Activated T-helper 1 cell treated with Interleukin-2 at 50 U/mL for 16 hours (primary cell): Measurements from ENCODE around the gene U2AF1L4.
A peak's percentile ranks its signal among the peaks of the same experiment; 100 is the strongest.
"Not testable (repeated sequence)": the region's sequence is repeated elsewhere in the genome, so short reads cannot be mapped to it uniquely, and the experiment has no call there.

ENCODE experiments used
- DNase-seq: peaks from one replicate; pipeline ENCODE4 v3.0.0-alpha.2; 2020; ENCODE audit warnings: low read depth

Gene U2AF1L4

DNA sequence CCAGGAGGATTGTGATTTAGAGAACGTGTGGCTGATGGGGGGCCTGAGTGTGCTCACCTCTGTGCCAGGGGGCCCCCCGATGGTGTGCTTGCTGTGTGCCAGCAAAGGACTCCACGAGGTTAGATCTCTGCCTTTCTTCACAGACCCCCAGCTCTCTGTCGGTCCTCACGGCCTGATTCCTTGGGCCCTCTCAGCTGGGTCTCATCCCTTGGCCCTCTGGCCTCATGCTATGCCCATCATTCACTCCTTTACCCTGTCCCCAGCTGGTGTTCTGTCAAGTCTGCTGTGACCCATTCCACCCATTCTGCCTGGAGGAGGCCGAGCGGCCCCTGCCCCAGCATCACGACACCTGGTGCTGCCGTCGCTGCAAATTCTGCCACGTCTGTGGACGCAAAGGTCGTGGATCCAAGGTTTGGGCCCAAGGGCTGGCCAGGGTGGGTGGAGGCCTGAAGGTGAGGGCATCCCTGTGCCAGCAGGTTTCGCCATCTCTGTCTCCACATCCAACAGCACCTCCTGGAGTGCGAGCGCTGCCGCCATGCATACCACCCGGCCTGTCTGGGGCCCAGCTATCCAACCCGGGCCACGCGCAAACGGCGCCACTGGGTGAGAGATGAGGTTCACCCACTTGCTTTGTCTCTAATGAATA is 19.9 kb downstream of the U2AF1L4 start:
- no peak for DNase-seq

DNA sequence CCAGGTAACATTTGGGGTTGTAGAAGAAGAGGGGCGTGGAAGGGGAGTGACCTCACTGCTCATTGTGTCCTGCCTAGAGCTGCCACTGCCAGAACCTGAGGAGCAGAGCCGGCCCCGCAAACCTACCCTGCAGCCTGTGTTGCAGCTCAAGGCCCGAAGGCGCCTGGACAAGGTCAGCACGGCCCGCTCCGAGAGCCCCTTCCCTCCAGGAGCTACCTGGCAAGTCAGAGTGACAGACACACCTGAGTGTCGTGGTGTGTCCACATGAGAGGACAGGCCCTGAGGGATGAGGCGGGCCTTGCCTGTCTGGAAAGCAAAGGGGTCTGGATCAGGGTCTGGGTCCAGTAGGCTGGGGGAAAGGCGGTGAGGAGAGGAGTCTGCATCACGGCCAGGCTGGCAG is 20.7 kb downstream of the U2AF1L4 start:
- no peak for DNase-seq

DNA sequence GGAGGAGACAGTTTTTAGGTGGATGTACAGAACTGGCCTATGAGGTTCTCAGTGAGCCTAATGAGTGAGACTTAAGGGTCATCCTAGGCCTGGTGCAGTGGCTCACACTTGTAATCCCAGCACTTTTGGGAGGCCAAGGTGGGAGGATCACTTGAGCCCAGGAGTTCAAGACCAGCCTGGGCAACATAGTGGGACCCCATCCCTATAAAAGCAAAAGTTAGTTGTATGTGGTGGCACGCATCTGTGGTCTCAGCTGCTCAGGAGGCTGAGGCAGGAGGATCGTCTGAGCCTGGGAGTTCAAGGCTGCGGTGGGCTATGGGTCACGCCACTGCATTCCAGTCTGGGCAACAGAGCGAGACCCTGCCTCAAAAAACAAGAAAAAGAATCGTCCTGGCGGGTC is 21.1 kb downstream of the U2AF1L4 start:
- not testable (repeated sequence) for DNase-seq

DNA sequence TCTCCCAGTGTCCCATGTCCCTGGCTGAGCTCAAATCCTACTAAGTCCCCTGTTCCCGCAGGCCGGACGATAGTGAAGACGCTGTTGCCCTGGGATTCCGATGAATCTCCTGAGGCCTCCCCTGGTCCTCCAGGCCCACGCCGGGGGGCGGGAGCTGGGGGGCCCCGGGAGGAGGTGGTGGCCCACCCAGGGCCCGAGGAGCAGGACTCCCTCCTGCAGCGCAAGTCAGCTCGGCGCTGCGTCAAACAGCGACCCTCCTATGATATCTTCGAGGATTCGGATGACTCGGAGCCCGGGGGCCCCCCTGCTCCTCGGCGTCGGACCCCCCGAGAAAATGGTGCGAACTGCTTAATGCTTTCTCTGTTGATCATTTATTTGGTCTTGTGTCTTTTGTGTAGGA is 21.5 kb downstream of the U2AF1L4 start:
- no peak for DNase-seq

DNA sequence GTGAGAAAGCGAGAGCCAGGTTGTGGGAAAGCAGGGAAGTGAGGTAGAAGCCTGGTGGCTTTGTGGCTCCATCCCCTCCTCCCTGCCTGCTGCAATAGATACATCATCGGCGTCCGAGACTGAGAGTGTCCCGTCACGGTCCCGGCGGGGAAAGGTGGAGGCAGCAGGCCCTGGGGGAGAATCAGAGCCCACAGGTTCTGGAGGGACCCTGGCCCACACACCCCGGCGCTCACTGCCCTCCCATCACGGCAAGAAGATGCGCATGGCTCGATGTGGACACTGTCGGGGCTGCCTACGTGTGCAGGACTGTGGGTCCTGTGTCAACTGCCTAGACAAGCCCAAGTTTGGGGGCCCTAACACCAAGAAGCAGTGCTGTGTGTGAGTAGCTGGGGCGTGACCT is 22.3 kb downstream of the U2AF1L4 start:
- no peak for DNase-seq

DNA sequence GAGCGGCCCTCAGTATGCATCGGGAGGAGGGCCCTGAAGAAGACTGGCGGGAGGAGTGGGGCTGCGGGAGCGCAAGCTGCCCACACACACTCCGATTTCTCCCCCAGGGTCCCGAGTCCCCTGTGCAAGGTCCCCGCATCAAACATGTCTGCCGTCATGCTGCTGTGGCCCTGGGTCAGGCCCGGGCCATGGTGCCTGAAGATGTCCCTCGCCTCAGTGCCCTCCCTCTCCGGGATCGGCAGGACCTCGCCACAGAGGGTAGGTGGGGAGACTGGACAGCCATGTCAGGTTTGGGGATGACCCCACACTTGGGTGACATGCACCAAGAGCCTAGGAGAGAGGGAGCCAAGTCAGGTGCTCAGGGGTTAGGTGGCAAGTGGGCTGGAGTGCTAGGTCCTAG is 22.8 kb downstream of the U2AF1L4 start:
- DNase-seq: no peak

DNA sequence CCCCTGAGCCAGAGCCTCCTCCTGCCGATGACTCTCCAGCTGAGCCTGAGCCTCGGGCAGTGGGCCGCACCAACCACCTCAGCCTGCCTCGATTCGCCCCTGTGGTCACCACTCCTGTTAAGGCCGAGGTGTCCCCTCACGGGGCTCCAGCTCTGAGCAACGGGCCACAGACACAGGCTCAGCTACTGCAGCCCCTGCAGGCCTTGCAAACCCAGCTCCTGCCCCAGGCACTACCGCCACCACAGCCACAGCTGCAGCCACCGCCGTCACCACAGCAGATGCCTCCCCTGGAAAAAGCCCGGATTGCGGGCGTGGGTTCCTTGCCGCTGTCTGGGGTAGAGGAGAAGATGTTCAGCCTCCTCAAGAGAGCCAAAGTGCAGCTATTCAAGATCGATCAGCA is 23.8 kb downstream of the U2AF1L4 start:
- no peak for DNase-seq

DNA sequence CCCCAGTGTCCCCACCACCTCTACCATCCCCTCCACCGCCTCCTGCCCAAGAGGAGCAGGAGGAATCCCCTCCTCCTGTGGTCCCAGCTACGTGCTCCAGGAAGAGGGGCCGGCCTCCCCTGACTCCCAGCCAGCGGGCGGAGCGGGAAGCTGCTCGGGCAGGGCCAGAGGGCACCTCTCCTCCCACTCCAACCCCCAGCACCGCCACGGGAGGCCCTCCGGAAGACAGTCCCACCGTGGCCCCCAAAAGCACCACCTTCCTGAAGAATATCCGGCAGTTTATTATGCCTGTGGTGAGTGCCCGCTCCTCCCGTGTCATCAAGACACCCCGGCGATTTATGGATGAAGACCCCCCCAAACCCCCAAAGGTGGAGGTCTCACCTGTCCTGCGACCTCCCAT is 24.6 kb downstream of the U2AF1L4 start:
- DNase-seq: no peak

DNA sequence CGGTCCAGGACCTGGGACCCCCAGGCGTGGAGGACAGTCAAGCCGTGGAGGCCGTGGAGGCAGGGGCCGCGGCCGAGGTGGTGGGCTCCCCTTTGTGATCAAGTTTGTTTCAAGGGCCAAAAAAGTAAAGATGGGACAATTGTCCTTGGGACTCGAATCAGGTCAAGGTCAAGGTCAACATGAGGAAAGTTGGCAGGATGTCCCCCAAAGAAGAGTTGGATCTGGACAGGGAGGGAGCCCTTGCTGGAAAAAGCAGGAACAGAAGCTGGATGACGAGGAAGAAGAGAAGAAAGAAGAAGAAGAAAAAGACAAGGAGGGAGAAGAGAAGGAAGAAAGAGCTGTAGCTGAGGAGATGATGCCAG is 25.1 kb downstream of the U2AF1L4 start:
- no peak for DNase-seq

DNA sequence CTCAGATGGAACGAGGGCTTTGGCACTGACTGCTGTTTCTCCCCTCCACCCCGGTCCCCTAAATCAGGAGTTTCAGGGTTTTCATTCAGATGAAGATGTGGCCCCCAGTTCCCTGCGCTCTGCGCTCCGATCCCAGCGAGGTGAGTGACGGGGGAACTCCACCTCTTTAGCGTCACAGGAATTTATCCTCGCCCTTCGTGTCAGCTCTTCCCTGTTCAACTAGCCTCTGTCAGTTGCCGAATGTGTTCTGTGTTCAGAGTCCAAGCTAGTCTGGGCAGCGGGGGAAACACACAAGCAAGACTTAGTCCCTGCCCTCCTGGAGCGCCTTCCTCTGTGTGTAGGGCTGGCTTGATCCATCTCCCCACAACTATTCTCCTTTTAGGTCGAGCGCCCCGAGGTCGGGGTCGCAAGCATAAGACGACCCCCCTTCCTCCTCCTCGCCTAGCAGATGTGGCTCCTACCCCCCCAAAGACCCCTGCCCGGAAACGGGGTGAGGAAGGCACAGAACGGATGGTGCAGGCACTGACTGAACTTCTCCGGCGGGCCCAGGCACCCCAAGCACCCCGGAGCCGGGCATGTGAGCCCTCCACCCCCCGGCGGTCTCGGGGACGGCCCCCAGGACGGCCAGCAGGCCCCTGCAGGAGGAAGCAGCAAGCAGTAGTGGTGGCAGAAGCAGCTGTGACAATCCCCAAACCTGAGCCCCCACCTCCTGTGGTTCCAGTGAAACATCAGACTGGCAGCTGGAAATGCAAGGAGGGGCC is 25.6 kb downstream of the U2AF1L4 start:
- no peak for DNase-seq

DNA sequence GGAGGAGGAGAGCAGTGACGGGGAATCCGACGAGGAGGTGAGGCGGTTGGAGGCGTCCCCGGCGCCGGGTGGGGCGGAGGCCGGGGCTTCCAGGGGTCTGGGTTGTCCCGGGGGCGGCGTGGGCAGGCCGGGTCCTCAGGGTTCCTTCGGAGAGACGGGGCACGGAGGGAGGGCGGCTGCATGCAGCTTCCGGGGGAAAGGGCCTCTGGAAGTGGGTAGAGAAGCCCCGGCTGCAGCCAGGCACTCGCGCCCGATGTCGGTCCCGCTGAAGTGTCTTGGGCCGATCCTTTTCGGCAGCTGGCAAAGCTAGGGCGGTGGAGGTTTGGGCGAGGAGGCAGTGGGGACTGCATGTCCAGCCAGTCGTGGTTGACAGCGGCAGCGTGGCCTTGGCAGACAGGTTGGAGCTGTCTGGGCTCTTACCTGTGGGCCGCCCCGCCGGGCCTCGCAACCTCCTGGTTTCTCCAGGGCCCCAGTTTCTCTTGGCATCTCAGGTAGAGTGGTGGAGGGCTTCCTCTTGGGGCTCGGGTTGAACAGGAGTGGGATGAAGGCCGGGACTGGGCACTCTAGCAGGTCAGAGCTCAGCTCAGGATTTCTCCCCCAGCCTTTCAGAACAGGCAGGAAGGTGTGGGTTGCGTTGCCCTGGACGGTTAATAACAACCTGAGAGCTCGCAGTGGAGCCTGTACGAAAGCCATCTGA is 26.7 kb downstream of the U2AF1L4 start:
- DNase-seq: peak; percentile 31

DNA sequence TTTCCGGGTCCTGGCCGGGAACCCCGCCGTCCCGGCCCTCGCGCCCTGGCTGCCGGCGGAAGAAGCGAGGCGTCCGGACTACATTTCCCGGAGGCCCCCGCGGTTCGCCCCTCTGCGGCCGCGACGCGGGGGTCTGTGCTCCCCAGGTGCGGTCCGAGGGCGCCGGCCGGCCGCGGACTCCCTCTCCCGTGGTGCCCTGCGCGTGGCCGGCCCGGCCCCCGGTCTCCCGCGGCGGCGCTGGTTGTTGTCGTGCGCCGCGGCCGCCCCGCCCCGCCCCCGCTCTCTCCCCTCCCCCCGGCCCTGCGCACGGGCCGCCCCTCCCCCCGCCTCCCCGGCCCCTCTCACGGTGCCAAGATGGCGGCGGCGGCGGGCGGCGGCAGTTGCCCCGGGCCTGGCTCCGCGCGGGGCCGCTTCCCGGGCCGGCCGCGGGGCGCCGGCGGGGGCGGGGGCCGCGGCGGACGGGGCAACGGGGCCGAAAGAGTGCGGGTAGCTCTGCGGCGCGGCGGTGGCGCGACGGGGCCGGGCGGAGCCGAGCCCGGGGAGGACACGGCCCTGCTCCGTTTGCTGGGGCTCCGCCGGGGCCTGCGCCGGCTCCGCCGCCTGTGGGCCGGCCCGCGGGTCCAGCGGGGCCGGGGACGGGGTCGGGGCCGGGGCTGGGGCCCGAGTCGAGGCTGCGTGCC is 27.4 kb downstream of the U2AF1L4 start, which contains the start of gene KMT2B:
Gene KMT2B (plus strand): TSS at position 339 of the 680 bp plus-strand sequence. CDS start 16 bp downstream, at position 355.
- no peak for DNase-seq

DNA sequence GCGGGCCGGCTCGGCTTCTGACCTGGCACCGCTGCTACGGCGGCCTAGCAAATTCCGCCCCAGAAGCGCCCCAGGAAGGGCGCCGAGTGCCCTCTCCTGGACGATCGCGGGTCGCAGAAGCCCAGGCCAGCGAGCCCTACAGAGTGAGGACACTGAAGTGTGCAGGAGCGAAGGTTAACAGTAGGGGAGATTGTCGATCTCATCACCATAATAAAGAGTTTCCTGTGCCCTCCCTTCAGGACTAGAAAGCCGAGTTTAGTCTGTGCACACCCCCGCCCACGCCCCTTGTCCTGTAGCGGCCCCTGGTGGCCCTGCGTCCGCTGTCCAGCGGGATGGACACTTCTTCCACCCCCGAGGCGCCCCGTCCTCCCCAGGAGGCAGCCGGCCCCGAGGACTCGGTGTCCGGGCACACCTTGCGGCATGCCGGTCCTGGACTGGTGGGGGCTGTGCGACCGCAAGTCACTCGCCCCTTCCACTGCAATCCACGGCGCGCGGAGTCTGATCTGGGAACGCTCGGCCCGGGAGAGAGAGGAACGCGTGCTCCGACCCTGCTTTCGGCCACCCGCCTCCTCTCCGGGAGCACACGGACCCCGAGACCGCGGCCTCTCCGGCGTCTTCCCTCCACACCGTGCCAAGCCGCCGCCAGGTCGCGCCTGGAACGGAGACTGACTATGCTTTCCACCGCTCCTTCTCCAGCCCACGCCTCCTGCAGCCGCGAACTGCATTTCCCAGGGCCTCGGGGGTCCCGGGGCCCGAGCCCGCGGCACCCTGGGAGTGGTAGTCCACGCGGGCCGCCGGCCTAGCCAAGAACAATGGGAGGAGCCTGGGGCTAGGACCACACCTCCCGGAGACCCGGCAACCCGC is 28.2 kb downstream of the U2AF1L4 start:
- DNase-seq: peak; percentile 96

DNA sequence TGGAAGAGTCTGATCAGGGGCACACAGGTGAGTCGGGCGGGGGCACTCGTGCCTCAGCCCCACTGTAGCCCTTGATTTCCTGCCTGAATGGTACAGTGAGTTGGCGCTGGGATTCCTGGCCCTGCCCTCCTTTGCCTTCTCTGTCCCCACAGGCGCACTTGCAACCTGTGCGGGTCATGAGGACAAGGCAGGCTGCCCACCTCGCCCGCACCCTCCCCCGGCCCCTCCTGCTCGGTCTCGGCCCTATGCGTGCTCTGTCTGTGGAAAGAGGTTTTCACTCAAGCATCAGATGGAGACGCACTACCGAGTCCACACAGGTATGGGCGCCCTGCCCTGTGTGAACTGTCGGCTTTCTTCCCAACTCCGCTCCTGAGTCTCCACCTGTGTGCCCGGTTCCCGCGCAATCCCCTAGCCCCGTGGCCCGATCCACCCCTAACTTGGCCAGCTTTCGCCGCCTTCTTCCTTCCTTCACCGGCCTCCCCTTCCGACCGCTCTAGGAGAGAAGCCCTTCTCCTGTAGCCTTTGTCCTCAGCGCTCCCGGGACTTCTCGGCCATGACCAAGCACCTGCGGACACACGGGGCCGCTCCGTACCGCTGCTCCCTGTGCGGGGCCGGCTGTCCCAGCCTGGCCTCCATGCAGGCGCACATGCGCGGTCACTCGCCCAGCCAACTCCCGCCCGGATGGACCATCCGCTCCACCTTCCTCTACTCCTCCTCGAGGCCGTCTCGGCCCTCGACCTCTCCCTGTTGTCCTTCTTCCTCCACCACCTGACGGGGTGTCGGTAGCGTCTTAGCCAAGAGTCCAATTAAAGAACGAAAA is 29.0 kb downstream of the U2AF1L4 start:
- no peak for DNase-seq

DNA sequence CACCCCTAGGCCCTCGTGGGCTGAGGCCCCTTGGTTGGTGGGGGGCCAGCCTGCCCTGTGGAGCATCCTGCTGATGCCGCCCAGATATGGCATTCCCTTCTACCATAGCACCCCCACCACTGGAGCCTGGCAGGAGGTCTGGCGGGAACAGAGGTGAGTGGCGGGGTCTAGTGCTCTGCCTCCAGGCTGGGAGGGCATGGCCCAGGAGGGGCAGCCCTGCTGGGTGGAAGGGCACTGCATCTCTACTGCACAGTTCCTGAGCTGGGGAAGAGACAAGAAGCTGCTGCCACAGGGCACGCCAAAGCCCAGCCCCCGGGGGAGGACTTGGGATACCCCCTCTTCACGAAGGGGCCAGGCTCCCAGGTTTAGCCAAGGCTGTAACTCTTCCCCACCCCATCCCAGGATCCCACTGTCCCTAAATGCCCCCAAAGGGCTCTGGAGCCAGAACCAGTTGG is 29.8 kb downstream of the U2AF1L4 start:
- DNase-seq: no peak

DNA sequence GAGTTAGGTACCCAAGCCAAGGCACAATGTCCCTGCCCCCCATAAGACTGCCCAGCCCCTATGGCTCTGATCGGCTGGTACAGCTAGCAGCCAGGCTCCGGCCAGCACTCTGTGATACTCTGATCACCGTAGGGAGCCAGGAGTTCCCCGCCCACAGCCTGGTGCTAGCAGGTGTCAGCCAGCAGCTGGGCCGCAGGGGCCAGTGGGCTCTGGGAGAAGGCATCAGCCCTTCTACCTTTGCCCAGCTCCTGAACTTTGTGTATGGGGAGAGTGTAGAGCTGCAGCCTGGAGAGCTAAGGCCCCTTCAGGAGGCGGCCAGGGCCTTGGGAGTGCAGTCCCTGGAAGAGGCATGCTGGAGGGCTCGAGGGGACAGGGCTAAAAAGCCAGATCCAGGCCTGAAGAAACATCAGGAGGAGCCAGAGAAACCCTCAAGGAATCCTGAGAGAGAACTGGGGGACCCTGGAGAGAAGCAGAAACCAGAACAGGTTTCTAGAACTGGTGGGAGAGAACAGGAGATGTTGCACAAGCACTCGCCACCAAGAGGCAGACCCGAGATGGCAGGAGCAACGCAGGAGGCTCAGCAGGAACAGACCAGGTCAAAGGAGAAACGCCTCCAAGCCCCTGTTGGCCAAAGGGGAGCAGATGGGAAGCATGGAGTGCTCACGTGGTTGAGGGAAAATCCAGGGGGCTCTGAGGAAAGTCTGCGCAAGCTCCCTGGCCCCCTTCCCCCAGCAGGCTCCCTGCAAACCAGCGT is 30.4 kb downstream of the U2AF1L4 start:
- no peak for DNase-seq

DNA sequence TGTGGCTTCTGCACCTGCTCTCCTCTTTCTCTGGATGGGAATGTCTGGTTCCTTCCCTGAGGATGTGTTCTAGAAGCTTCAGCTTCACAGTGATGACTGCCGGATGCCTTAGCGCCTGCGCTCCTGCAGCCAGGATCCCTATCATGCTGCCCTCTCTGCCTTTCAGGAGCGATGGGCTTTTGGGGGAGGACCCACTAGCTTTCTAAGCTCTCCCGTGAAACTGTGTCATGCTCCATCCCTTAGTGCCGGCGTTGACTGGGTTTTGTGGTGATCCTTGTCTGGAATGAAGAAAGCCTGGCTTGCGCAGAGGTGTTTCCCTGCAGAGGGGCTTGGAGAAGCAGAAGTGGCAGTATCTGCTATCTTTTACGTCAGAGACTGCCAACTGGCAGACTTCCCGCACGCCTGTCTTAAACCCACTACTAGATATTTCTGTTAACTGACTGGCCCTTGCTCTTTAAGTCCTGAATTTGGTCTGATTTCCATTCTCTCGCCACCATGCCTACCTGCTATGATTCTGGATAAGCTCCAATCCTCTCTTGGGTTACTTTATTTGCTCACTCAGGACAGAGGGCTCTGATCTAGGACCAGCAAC is 31.2 kb downstream of the U2AF1L4 start:
- DNase-seq: no peak

DNA sequence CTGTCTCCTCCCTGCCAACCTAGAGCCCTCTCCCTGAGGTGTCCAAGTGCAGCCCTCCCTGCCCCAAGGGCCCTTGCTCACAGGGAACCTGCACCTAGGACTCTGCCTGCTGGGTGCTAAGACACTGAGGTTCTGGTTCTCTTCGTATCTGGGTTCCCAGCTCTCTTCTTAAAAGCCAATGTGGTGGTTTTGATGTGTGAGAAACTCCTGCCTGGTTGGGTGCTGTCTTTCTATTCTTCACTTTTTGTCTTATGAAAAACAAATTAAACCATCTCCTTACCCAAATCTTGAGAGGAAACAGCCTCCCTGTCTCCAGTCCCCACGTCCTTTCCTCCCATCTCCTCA is 31.7 kb downstream of the U2AF1L4 start:
- no peak for DNase-seq
